Transverse colon (tissue), 4 donors: ENCODE results near the gene HHIPL1. TPM values are rescaled to one million over a fixed set of nuclear protein-coding genes. Genes with fewer than 3 reads are reported as not detected.

Experiments
- DNase-seq: peaks from one replicate; pipeline ENCODE4 v3.0.0-alpha.2; 2019
- H3K27ac ChIP-seq, 4 donors: fragments of 200-600 bp; sonication (generic); 2 replicates each; pipeline ENCODE4 v1.5.1; 2016 to 2018; ENCODE audit warnings: inconsistent platforms in 4 of 4
- H3K27me3 ChIP-seq: fragments of 200-600 bp; sonication (generic); 2 replicates; pipeline ENCODE4 v1.5.1; 2017; ENCODE audit warnings: inconsistent platforms
- H3K36me3 ChIP-seq, 4 donors: fragments of 200-600 bp; sonication (generic); 2 replicates each; pipeline ENCODE4 v1.5.1; 2017 to 2019; ENCODE audit warnings: inconsistent platforms in 4 of 4
- H3K4me1 ChIP-seq, 4 donors: fragments of 200-600 bp; sonication (generic); 2 replicates each; pipeline ENCODE4 v1.5.1; 2017 to 2020; ENCODE audit warnings: inconsistent platforms in 4 of 4
- H3K4me3 ChIP-seq, 4 donors: fragments of 200-600 bp; sonication (generic); 1 replicate in 1 of 4; 2 replicates in 3 of 4; pipeline versions ENCODE4 v1.5.1 to v1.6.1; 2017 to 2019; ENCODE audit warnings: inconsistent platforms in 4 of 4
- H3K9me3 ChIP-seq, 2 donors: fragments of 200-600 bp; sonication (generic); 2 replicates each; pipeline ENCODE4 v1.5.1; 2017 to 2019; ENCODE audit warnings: inconsistent platforms in 2 of 2
- CTCF ChIP-seq, 5 experiments: fragments of 200-600 bp in 3 of 5; fragments of 450-650 bp in 2 of 5; sonication (generic) in 3 of 5; IDR thresholded peaks; 1 replicate in 2 of 5; 2 replicates in 3 of 5; pipeline ENCODE4 v1.5.1; 2016 to 2017; ENCODE audit warnings: antibody characterized with exemption in 5 of 5, inconsistent platforms in 3 of 5, mild to moderate bottlenecking in 2 of 5, moderate library complexity in 1 of 5
- EP300 ChIP-seq: sonication (generic); formaldehyde crosslinking; IDR thresholded peaks from one replicate; pipeline ENCODE4 v1.6.1; 2017; ENCODE audit warnings: antibody characterized with exemption, low read depth
- POLR2A ChIP-seq: fragments of 450-650 bp; IDR thresholded peaks from one replicate; pipeline ENCODE4 v1.6.1; 2016; ENCODE audit warnings: antibody characterized with exemption, mild to moderate bottlenecking, moderate library complexity
- POLR2AphosphoS5 ChIP-seq, 3 donors: sonication (generic); formaldehyde crosslinking; IDR thresholded peaks; one replicate each; pipeline ENCODE4 v1.6.1; 2016; ENCODE audit warnings: antibody characterized with exemption in 3 of 3
- WGBS, 2 donors: methylation state at CpG; one replicate each; pipeline ENCODE4 v1.1.5; 2018; ENCODE audit warnings: low coverage in 1 of 2; 5-methylcytosine and 5-hydroxymethylcytosine counted together
- in situ Hi-C, 4 donors: fragments of 200-750 bp; cut with MboI; loops; one replicate each; pipeline versions ENCODE4 v1.15.0 to v1.15.1; 2017; ENCODE audit warnings: low sequenced_read_pairs in 3 of 4, low pct_ligation_motif_present in 1 of 4, low pct_unique_long_range_greater_than_20kb in 1 of 4
- intact Hi-C: fragments of 100-400 bp; cut with DNase I; formaldehyde crosslinking; loops from one replicate; pipeline ENCODE4 v1.15.1; 2023; ENCODE audit warnings: low total_unique reads
- total RNA-seq, 4 donors: library from RNA; depleted of rRNA; stranded (reverse); fragments of >200 nt; gene quantifications; one replicate each; pipeline ENCODE4 v1.1.0, GENCODE V29; 2016

HHIPL1 gene
- total RNA-seq, 4 donors from 2014 or later: 0.40 to 31.0 (median 0.87) TPM

GRCh38 chr14:99671235-99672224 is 26.6 kb downstream of the HHIPL1 start:
- Histone ChIP-seq H3K4me3 (no peak overlapping the region), H3K27me3 (no peaks in the 10 kb centered on the region), H3K4me1 (peaks cover 0 to 13% (median 4%) of the 10 kb centered on the region in 4 donors), H3K9me3 (no peaks in the 10 kb centered on the region), H3K27ac (peak overlapping the region in 2 of 4 donors; percentile 21 to 22), H3K36me3 (no peaks in the 10 kb centered on the region)
- peak; percentile 46 for DNase-seq
- intact Hi-C loops (no loop called here), in situ Hi-C loops (no loop called here)
- 74 to 80% methylated on average over 4 to 20 of the region's 20 CpGs for WGBS, 2 donors
- TF ChIP-seq EP300 (no peak), CTCF (IDR thresholded peaks at IDR 0.05) (peak in 1 of 5 experiments; percentile 20)

GRCh38 chr14:99672506-99673304 is 27.8 kb downstream of the HHIPL1 start:
- no peak for DNase-seq
- in situ Hi-C loops (no loop called here), intact Hi-C loops (no loop called here)
- TF ChIP-seq EP300 (no peak), CTCF (IDR thresholded peaks at IDR 0.05) (no peak), POLR2AphosphoS5 (IDR thresholded peaks at IDR 0.05) (no peak)
- Histone ChIP-seq H3K4me3 (no peak overlapping the region), H3K27me3 (no peaks in the 10 kb centered on the region), H3K36me3 (no peaks in the 10 kb centered on the region), H3K27ac (peak overlapping the region in 2 of 4 donors; percentile 21 to 22), H3K4me1 (peaks cover 0 to 13% (median 4%) of the 10 kb centered on the region in 4 donors), H3K9me3 (no peaks in the 10 kb centered on the region)
- WGBS, 2 donors: 76% methylated on average over 11 of the region's 11 CpGs; no CpG with 5 or more reads in 1 of the 2 donors

GRCh38 chr14:99673305-99674063 is 28.6 kb downstream of the HHIPL1 start:
- in situ Hi-C loops: no loop called here

More at GRCh38 chr14:99673305-99674063, 28.6 kb downstream of the HHIPL1 start:
- Histone ChIP-seq H3K9me3 (no peaks in the 10 kb centered on the region), H3K36me3 (no peaks in the 10 kb centered on the region), H3K27me3 (no peaks in the 10 kb centered on the region), H3K4me1 (peaks cover 0 to 13% (median 4%) of the 10 kb centered on the region in 4 donors), H3K4me3 (no peak overlapping the region), H3K27ac (no peak overlapping the region)
- TF ChIP-seq EP300: no peak
- TF ChIP-seq POLR2A: no peak
- no peak for TF ChIP-seq CTCF (IDR thresholded peaks at IDR 0.05)
- no peak for TF ChIP-seq POLR2AphosphoS5 (IDR thresholded peaks at IDR 0.05)
- intact Hi-C loops: no loop called here
- WGBS, 2 donors: 89% methylated on average over 5 of the region's 8 CpGs; no CpG with 5 or more reads in 1 of the 2 donors
- DNase-seq: no peak
